HCT116 (cell line): ENCODE measurements around the gene NEK7. TPM values are rescaled to one million over a fixed set of nuclear protein-coding genes. Genes with fewer than 3 reads are reported as not detected.

Source experiments
- ATAC-seq: fragments of 200-7000 bp; cut with Tn5 transposase; 2 replicates; pipeline ENCODE4 v1.9.1; 2020; ENCODE audit warnings: mild to moderate bottlenecking, moderate library complexity
- BruUV-seq: library from RNA; stranded (reverse); fragments of 400-500 nt; replicated peaks from 2 replicates; lab custom pipeline; 2021; lab: Mats Ljungman, UMichigan
- CTCF ChIA-PET: fragments of 300-600 bp; sonication (Branson Sonifier 250); formaldehyde crosslinking; loops from one replicate; lab custom pipeline; 2021; ENCODE audit warnings: antibody characterized with exemption; lab: Charles Lee
- POLR2A ChIA-PET: fragments of 300-600, 350-600 bp; sonication (Branson Sonifier 250); formaldehyde crosslinking; loops from one replicate; lab custom pipeline; 2021; ENCODE audit warnings: antibody characterized with exemption; lab: Charles Lee
- RAD21 ChIA-PET, 2 experiments: fragments of 300-600 bp; sonication (Branson Sonifier 250); formaldehyde crosslinking; loops; one replicate each; lab custom pipeline; 2023; ENCODE audit warnings: low total read pairs in 2 of 2; ENCODE audit not compliant: uncharacterized antibody in 2 of 2, unreplicated experiment in 2 of 2, low non-redundant PET in 1 of 2; lab: Charles Lee
- DNase-seq: peaks from one replicate; pipeline ENCODE4 v3.0.0-alpha.2; 2010; ENCODE audit warnings: low read depth, low spot score
- H2AFZ ChIP-seq: fragments of 200-600 bp; shearing (Covaris generic), sonication (generic); 2 replicates; pipeline ENCODE4 v1.6.1; 2017; ENCODE audit warnings: low read depth, mixed run types, mixed read lengths, antibody characterized with exemption, low read length; ENCODE audit not compliant: poor library complexity, severe bottlenecking
- H3K27ac ChIP-seq: 2 replicates; pipeline ENCODE4 v1.5.1; 2012; ENCODE audit warnings: low read depth, low read length
- H3K27me3 ChIP-seq: fragments of 200-600 bp; sonication (generic); 2 replicates; pipeline ENCODE4 v1.6.1; 2016; ENCODE audit warnings: mixed run types, low read length, mixed read lengths; ENCODE audit not compliant: insufficient read depth
- H3K36me3 ChIP-seq, 2 experiments: fragments of 200-500 bp in 1 of 2; fragments of 200-600 bp in 1 of 2; sonication (Bioruptor generic) in 1 of 2; sonication (generic) in 1 of 2; 2 replicates each; pipeline versions ENCODE4 v1.5.1 to v1.6.1; 2014 to 2016; ENCODE audit warnings: low read length in 2 of 2, inconsistent platforms in 1 of 2, mixed read lengths in 1 of 2, mixed run types in 1 of 2; ENCODE audit not compliant: insufficient read depth in 2 of 2, control insufficient read depth in 1 of 2
- H3K4me1 ChIP-seq, 2 experiments: fragments of 200-600 bp in 1 of 2; sonication (generic) in 1 of 2; 2 replicates each; pipeline versions ENCODE4 v1.5.1 to v1.6.1; 2012 to 2017; ENCODE audit warnings: low read length in 2 of 2, inconsistent platforms in 1 of 2, mild to moderate bottlenecking in 1 of 2, mixed read lengths in 1 of 2, mixed run types in 1 of 2, moderate library complexity in 1 of 2; ENCODE audit not compliant: insufficient read depth in 2 of 2, control insufficient read depth in 1 of 2
- H3K4me2 ChIP-seq: fragments of 200-600 bp; sonication (generic); 2 replicates; pipeline ENCODE4 v1.6.1; 2017; ENCODE audit warnings: mixed run types, low read length, mixed read lengths
- H3K4me3 ChIP-seq, 2 experiments: fragments of 200-600 bp in 1 of 2; sonication (generic) in 1 of 2; replicated peaks in 1 of 2; 2 replicates each; pipeline ENCODE4 v1.5.1; 2011 to 2016; ENCODE audit warnings: low read length in 2 of 2, control low read depth in 1 of 2, low read depth in 1 of 2, mild to moderate bottlenecking in 1 of 2, mixed read lengths in 1 of 2, mixed run types in 1 of 2
- H3K79me2 ChIP-seq: fragments of 200-600 bp; sonication (generic); 2 replicates; pipeline ENCODE4 v1.6.1; 2017; ENCODE audit warnings: mild to moderate bottlenecking, mixed run types, low read length, moderate library complexity, mixed read lengths; ENCODE audit not compliant: insufficient read depth
- H3K9ac ChIP-seq: fragments of 200-600 bp; sonication (generic); 2 replicates; pipeline ENCODE4 v1.6.1; 2016; ENCODE audit warnings: low read length, mixed read lengths
- H3K9me2 ChIP-seq: fragments of 200-600 bp; sonication (generic), shearing (Covaris generic); 2 replicates; pipeline ENCODE4 v1.6.1; 2017; ENCODE audit warnings: mixed run types, mild to moderate bottlenecking, moderate library complexity; ENCODE audit not compliant: insufficient read depth
- H3K9me3 ChIP-seq, 2 experiments: fragments of 200-500 bp in 1 of 2; fragments of 200-600 bp in 1 of 2; sonication (Bioruptor generic) in 1 of 2; sonication (generic) in 1 of 2; 2 replicates each; pipeline ENCODE4 v1.6.1; 2014 to 2017; ENCODE audit warnings: low read length in 2 of 2, mixed read lengths in 2 of 2, inconsistent platforms in 1 of 2, low read depth in 1 of 2, mild to moderate bottlenecking in 1 of 2, mixed run types in 1 of 2, moderate library complexity in 1 of 2; ENCODE audit not compliant: control insufficient read depth in 1 of 2, insufficient read depth in 1 of 2
- H4K20me1 ChIP-seq: fragments of 200-600 bp; sonication (generic), shearing (Covaris generic); 2 replicates; pipeline ENCODE4 v1.6.1; 2017; ENCODE audit warnings: mixed run types, mild to moderate bottlenecking, moderate library complexity; ENCODE audit not compliant: insufficient read depth
- CBX3 ChIP-seq: IDR thresholded peaks from 2 replicates; pipeline ENCODE4 v1.6.1; 2012; ENCODE audit warnings: low read depth
- CEBPB ChIP-seq: IDR thresholded peaks from 2 replicates; pipeline ENCODE4 v1.6.1; 2012; ENCODE audit warnings: low read depth
- EGR1 ChIP-seq: IDR thresholded peaks from 2 replicates; pipeline ENCODE4 v1.6.1; 2012; ENCODE audit warnings: low read depth
- ELF1 ChIP-seq: IDR thresholded peaks from 2 replicates; pipeline ENCODE4 v1.6.1; 2012; ENCODE audit warnings: low read depth, borderline replicate concordance
- FOSL1 ChIP-seq: IDR thresholded peaks from 2 replicates; pipeline ENCODE4 v1.6.1; 2012; ENCODE audit warnings: low read depth
- JUND ChIP-seq: IDR thresholded peaks from 2 replicates; pipeline ENCODE4 v1.6.1; 2012
- POLR2A ChIP-seq: IDR thresholded peaks from 2 replicates; pipeline ENCODE4 v1.7.0; 2011; ENCODE audit warnings: borderline replicate concordance; ENCODE audit not compliant: insufficient read depth, insufficient read length; ENCODE audit errors: extremely low read depth
- POLR2AphosphoS5 ChIP-seq: IDR thresholded peaks from 2 replicates; pipeline ENCODE4 v1.6.1; 2011; ENCODE audit warnings: mild to moderate bottlenecking, low read depth, low read length, moderate library complexity
- RAD21 ChIP-seq: IDR thresholded peaks from 2 replicates; pipeline ENCODE4 v1.6.1; 2012; ENCODE audit warnings: low read depth, mild to moderate bottlenecking
- SIN3A ChIP-seq: IDR thresholded peaks from 2 replicates; pipeline ENCODE4 v1.6.1; 2012; ENCODE audit warnings: low read depth
- TCF7L2 ChIP-seq: IDR thresholded peaks from 2 replicates; pipeline ENCODE4 v1.7.0; 2011; ENCODE audit warnings: borderline replicate concordance, inconsistent platforms; ENCODE audit not compliant: insufficient read depth, insufficient read length; ENCODE audit errors: extremely low read depth
- YY1 ChIP-seq: IDR thresholded peaks from 2 replicates; pipeline ENCODE4 v1.6.1; 2011; ENCODE audit warnings: low read length, low read depth, moderate library complexity, mild to moderate bottlenecking; ENCODE audit not compliant: insufficient replicate concordance; ENCODE audit errors: extremely low read depth
- ZFX ChIP-seq: fragments of 450-650 bp; IDR thresholded peaks from 2 replicates; pipeline ENCODE4 v1.6.1; 2017
- ZNF274 ChIP-seq: fragments of 200-500 bp; sonication (Bioruptor generic); IDR thresholded peaks from 2 replicates; pipeline ENCODE4 v1.6.1; 2014; ENCODE audit warnings: mild to moderate bottlenecking, low read depth, low read length, inconsistent platforms
- intact Hi-C: fragments of 100-400 bp; cut with micrococcal nuclease; formaldehyde crosslinking; loops from 2 replicates; pipeline ENCODE4 v1.10.0; 2022
- total RNA-seq: library from RNA; stranded (reverse); gene quantifications from one replicate; pipeline ENCODE4 v1.2.1, GENCODE V29; 2021; ENCODE audit not compliant: unreplicated experiment
- TF ChIP-seq, protein P1 (sequence below): IDR thresholded peaks from 2 replicates; pipeline ENCODE4 v1.6.1; 2012
- TF ChIP-seq, protein P2 (sequence below): IDR thresholded peaks from 2 replicates; pipeline ENCODE4 v1.6.1; 2011; ENCODE audit warnings: mild to moderate bottlenecking, low read length, moderate library complexity; ENCODE audit not compliant: insufficient replicate concordance; ENCODE audit errors: extremely low read depth
- TF ChIP-seq, protein P3 (sequence below), 3 experiments: fragments of 200-600 bp in 1 of 3; sonication (generic) in 1 of 3; IDR thresholded peaks in 2 of 3; conservative IDR thresholded peaks in 1 of 3; 2 replicates each; pipeline ENCODE4 v1.5.1; 2012 to 2017; ENCODE audit warnings: low read depth in 2 of 3, low read length in 2 of 3, antibody characterized with exemption in 1 of 3, borderline replicate concordance in 1 of 3, control low read depth in 1 of 3, mild to moderate bottlenecking in 1 of 3, mixed read lengths in 1 of 3, mixed run types in 1 of 3, moderate library complexity in 1 of 3; ENCODE audit not compliant: insufficient read depth in 1 of 3
- TF ChIP-seq, protein P4 (sequence below): IDR thresholded peaks from 2 replicates; pipeline ENCODE4 v1.6.1; 2012; ENCODE audit warnings: low read depth

The NEK7 gene
- total RNA-seq, 1 experiment from 2014 or later: 33.0 TPM

DNA sequence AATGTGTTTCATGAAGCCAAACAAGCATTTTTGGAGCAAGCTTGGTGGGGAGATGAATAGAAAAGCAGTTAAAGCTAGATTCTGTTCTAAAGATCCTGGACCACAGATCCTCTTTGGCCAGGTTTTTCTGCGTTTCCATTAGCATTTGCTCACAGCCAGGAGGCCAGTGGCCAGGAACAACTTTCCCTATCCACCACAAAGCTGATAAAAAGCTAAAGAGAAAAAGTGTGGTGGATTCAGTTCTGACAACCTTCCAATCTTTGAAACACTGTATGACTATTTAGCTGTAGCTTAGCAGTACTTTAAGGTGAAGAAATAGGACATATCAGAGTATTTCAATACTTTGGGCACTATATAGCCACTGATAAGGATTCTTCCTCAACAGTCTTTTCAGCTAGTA lies 3.0 kb upstream of the NEK7 start:
- H3K4me2 ChIP-seq: no peak overlapping the region
- BruUV-seq: no TSS peak
- DNase-seq (no peak), ATAC-seq (no peak)
- peaks cover 3 to 24% of the 10 kb centered on the region in 2 experiments; a peak in 2 of 4 replicates for H3K4me1 ChIP-seq
- ChIA-PET POLR2A (no interaction called here), RAD21 (no interaction called here), CTCF (no interaction called here)
- H3K27ac ChIP-seq: no peak overlapping the region
- H3K79me2 ChIP-seq: peaks cover 13% of the 10 kb centered on the region
- no peaks in the 10 kb centered on the region for H3K9me2 ChIP-seq
- H3K9me3 ChIP-seq: no peaks in the 10 kb centered on the region
- H3K36me3 ChIP-seq: no peaks in the 10 kb centered on the region
- no peaks in the 10 kb centered on the region for H4K20me1 ChIP-seq
- no peak overlapping the region for H3K9ac ChIP-seq
- H3K4me3 ChIP-seq: no peak overlapping the region
- TF ChIP-seq ELF1: no peak
- no peak for TF ChIP-seq FOSL1
- TF ChIP-seq, protein P1, sequence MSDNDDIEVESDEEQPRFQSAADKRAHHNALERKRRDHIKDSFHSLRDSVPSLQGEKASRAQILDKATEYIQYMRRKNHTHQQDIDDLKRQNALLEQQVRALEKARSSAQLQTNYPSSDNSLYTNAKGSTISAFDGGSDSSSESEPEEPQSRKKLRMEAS: no peak
- no peak for TF ChIP-seq POLR2AphosphoS5
- no peak for TF ChIP-seq CBX3
- no peak for TF ChIP-seq POLR2A
- TF ChIP-seq YY1: no peak
- TF ChIP-seq, protein P2, sequence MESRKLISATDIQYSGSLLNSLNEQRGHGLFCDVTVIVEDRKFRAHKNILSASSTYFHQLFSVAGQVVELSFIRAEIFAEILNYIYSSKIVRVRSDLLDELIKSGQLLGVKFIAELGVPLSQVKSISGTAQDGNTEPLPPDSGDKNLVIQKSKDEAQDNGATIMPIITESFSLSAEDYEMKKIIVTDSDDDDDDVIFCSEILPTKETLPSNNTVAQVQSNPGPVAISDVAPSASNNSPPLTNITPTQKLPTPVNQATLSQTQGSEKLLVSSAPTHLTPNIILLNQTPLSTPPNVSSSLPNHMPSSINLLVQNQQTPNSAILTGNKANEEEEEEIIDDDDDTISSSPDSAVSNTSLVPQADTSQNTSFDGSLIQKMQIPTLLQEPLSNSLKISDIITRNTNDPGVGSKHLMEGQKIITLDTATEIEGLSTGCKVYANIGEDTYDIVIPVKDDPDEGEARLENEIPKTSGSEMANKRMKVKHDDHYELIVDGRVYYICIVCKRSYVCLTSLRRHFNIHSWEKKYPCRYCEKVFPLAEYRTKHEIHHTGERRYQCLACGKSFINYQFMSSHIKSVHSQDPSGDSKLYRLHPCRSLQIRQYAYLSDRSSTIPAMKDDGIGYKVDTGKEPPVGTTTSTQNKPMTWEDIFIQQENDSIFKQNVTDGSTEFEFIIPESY: no peak
- TF ChIP-seq ZFX: no peak
- TF ChIP-seq TCF7L2: no peak
- TF ChIP-seq CEBPB: no peak
- TF ChIP-seq JUND: no peak
- TF ChIP-seq, protein P3, sequence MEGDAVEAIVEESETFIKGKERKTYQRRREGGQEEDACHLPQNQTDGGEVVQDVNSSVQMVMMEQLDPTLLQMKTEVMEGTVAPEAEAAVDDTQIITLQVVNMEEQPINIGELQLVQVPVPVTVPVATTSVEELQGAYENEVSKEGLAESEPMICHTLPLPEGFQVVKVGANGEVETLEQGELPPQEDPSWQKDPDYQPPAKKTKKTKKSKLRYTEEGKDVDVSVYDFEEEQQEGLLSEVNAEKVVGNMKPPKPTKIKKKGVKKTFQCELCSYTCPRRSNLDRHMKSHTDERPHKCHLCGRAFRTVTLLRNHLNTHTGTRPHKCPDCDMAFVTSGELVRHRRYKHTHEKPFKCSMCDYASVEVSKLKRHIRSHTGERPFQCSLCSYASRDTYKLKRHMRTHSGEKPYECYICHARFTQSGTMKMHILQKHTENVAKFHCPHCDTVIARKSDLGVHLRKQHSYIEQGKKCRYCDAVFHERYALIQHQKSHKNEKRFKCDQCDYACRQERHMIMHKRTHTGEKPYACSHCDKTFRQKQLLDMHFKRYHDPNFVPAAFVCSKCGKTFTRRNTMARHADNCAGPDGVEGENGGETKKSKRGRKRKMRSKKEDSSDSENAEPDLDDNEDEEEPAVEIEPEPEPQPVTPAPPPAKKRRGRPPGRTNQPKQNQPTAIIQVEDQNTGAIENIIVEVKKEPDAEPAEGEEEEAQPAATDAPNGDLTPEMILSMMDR (IDR thresholded peaks at IDR 0.05 in 2 of 3, conservative IDR thresholded peaks at IDR 0.05 in 1 of 3; ENCODE audit: borderline replicate concordance in 1 of 3, insufficient read depth in 1 of 3, low read depth in 2 of 3, low read length in 2 of 3): no peak
- no peak for TF ChIP-seq ZNF274
- no peak for TF ChIP-seq RAD21
- TF ChIP-seq, protein P4, sequence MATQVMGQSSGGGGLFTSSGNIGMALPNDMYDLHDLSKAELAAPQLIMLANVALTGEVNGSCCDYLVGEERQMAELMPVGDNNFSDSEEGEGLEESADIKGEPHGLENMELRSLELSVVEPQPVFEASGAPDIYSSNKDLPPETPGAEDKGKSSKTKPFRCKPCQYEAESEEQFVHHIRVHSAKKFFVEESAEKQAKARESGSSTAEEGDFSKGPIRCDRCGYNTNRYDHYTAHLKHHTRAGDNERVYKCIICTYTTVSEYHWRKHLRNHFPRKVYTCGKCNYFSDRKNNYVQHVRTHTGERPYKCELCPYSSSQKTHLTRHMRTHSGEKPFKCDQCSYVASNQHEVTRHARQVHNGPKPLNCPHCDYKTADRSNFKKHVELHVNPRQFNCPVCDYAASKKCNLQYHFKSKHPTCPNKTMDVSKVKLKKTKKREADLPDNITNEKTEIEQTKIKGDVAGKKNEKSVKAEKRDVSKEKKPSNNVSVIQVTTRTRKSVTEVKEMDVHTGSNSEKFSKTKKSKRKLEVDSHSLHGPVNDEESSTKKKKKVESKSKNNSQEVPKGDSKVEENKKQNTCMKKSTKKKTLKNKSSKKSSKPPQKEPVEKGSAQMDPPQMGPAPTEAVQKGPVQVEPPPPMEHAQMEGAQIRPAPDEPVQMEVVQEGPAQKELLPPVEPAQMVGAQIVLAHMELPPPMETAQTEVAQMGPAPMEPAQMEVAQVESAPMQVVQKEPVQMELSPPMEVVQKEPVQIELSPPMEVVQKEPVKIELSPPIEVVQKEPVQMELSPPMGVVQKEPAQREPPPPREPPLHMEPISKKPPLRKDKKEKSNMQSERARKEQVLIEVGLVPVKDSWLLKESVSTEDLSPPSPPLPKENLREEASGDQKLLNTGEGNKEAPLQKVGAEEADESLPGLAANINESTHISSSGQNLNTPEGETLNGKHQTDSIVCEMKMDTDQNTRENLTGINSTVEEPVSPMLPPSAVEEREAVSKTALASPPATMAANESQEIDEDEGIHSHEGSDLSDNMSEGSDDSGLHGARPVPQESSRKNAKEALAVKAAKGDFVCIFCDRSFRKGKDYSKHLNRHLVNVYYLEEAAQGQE: no peak
- TF ChIP-seq EGR1: no peak
- no peak for TF ChIP-seq SIN3A
- no peaks in the 10 kb centered on the region for H3K27me3 ChIP-seq
- intact Hi-C loops: loop anchor here (10.0 kb wide), 1 partner anchor 539 kb away; no protein-coding TSS in a partner anchor
- no peak overlapping the region for H2AFZ ChIP-seq
